Cortex of kidney (tissue), 1 donor: Measurements from ENCODE around the gene GALNT10.

Source experiments
- DNase-seq: peaks from one replicate; lab custom pipeline; 2025; lab: John Stamatoyannopoulos, UW

Gene GALNT10

DNA sequence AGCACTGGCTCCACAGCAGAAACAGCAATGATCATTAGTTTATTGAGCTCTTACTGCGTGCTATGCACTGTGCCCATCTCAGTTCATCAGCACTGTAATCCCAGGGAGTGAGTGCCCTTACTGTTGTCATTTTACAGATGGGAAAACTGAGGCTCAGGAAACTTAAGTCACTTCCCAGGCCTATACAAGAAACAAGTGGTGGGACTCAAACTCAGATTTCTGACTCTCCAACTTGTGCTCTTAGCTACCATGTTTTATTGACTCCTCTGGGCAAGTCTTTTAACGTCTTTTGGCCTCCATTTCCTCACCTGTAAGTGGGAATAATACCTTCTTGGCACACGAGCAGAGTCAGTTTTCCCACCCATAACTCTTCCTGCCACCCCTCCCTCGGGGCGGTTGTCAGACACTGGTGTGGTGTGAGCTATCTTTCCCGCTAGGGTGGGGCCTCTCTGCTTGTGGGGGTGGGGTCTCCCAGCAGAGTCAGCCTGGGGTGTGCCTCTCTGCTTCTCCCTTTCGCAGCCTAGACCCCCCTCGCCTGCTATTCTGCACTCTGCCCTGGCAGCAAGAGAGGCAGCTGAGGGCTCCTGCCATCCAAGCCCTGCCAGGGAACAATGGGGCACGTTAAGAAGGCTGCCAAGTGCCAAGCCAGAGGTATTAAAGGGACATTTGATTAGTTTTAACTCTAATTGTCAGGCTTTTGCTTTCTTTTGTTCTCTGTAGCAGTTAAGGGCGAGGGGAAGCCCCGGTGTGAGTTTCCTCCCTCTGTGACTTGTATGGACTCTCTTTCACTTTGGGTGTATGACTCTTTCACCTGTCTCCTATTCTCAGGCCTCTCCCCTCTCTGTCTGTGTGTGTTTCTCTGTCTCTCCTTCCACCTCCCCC is 12.1 kb downstream of the GALNT10 start:
- DNase-seq = no peak

DNA sequence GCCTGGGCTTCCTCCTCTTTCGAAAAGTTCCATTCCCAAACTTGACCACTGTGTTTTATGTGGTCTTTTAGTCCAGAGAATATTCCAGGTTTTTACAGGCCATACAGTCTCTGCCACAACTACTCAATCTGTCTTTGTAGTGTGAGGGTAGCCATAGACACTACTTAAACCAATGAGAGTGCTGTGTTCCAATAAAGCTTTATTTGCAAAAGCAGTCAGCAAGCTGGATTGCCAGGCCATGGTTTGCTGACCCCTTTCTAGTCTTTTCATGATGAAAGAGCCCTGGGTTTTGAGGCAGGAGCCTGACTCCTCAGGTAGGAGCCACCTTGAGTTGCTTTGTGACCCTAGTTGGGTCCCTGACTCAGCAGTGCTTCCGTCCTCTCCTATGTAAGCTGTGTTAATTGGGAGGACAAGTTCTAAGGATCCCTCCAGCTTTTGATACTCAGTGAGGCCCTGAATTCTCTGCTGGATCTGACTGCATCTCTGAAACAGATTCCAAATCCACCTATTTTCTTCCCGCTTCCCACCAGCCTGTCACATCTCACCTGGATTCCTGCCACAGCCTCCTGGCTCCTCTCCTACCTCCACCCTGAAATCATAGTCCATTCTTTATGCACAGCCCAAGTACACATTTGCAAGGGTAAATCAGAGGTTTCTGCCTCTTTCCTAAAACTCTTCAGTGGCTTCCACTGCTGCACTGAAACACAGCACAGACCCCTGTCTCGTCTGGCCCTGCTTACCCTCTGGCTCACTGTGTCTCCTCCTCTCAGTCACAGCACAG is 13.5 kb downstream of the GALNT10 start:
- no peak for DNase-seq

DNA sequence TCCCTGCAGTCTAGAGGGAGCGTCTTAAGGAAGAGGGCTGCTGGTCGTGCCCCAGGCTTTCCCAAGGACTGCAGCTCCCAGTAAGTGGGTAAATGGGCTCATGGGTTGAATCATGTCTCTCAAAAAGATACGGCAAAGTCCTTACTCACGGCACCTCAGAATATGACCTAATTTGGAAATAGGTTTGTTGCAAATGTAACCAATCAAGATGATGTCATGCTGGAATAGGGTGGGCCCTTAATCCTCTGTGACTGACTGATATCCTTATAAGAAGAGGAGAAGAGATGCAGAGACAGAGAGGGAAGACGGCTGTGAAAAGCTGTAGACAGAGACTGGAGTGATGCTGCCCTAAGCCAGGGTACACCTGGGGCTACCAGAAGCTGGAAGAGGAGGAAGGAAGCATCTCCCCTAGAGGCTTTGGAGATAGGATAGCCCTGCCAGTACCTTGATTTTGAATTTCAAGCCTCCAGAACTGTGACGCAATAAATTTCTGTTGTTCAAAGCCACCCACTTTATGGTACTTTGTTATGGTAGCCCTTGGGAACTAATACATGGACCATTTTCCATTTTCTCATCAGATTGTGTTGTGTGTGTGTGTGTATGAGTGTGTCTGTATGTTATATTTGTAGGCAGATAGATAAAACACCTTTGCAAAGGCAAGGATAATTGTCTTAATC is 15.0 kb downstream of the GALNT10 start:
- no peak for DNase-seq

DNA sequence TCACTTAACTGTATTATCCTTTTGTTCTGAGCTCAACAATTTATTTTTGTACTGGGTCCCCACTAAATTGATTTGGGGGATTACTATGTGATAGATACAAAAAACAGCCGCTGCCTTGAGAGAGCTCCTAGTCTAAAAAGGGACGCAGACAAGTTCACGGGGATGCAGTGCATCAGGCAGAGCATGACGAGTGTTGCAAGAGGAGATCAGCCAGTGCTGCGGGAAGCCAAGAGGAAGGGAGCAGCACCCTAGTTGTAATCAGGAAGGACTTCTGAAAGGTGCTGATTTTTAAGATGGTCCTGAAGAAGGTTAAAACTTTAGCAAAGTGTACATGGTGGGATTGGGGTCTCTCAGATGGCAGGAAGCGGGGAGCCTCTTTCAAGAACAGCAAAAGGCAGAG is 15.8 kb downstream of the GALNT10 start:
- DNase-seq = no peak

DNA sequence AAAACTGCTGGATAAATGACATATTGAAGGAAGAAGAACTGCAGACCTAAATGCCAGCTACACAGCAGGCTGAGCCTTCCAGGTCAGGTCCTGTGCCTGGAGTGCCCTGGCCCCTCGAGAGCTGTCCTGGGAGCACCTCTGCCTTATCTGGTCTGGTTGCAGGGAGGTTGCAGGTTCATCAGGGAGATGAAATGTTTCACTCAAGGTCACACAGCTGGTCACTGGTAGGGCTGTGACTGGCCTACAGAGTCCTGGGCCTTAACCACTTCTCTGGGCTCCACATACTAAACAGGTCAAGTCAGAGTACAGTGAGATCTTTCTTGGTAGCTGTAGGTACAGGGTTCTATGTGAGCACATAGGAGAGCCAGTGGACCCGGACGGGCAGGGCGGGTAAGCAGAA is 16.7 kb downstream of the GALNT10 start:
- DNase-seq = no peak

DNA sequence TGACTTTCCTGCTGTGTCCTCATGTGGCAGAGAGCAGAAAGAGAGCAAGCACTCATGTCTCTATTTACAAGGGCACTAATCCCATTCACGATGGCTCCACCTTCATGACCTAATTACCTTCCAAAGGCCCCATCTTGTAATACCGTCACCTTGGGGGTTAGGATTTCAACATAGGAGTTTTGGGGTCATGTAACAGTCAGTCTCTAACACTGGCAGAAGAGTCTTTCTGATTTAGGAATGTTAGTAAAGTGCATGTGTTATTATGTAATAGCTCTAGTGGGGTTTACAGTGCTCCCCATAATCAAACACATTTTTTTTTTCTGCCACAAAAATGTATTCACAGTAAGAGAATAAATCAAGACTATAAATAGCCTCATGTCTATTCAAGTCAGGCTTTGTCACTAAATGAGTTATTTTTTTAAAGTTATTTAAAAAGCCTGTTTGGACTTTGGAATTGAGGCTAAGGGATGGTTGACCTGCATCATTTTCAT is 19.1 kb downstream of the GALNT10 start:
- no peak for DNase-seq

DNA sequence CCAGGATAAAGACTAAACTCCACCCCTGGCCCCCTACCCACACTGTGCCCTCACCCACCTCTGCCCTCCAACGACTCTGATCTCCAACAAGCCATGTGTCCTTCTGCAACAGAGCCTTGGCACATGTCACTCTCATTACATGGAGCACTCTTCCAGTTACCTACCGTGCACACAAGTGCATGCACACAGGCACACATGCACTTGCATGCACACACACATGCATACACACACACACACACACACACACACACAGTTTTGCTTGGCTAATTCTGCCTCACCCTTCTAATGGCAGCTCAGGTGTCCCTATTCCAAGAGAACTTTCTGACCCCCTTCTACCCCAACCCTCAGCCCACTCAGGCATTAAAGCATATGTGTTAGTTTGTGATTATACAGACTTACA is 19.6 kb downstream of the GALNT10 start:
- no peak for DNase-seq

DNA sequence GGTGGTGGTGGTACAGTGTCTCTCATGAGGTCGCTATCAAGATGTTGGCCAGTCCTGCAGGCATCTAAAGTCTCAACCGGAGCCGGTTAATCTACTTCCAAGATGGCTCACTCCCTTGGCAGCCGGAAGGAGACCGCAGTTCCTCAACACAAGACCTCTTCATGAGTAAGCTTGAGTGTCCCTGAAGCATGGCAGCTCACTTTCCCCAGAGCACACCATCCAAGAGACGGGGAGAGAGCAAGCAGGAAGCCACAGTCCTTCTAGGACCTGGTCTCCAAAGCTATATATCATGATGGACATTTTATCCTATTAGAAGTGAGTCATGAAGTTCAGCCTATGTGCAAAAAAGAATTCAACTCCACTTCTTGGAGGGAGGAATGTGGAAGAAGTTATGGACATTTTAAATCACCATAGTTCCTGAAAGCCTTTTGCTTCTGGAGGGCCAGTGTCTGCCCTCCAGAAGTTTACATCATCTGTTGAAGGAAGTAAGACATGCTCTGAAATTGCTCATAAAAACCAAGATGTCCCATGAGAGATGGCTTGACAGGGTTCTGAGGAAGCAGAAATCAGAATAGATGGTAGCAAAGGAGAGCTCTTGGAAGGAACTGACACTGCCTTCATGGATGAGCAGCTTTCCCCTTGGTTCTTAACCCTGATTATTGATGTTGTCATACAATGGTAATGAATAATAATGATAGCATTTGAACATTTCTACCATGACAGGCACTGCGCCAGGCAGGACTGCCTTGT is 21.3 kb downstream of the GALNT10 start:
- no peak for DNase-seq

DNA sequence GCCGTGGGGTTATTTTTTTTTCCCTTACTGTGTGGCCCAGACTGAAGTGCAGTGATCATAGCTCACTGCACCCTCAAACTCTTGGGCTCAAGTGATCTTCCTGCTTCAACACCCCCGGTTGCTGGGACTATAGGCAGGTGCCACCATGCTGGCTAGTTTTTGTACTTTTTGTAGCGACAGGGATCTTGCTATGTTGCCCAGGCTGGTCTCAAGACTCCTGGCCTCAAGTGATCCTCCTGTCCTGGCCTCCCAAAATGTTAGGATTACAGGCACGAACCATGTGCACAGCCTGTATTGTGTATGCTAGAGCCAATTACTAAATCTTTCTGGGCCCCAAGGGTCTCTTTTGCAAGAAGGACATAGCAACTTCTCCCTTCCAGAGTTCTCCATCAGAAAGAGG is 23.1 kb downstream of the GALNT10 start:
- DNase-seq = no peak

DNA sequence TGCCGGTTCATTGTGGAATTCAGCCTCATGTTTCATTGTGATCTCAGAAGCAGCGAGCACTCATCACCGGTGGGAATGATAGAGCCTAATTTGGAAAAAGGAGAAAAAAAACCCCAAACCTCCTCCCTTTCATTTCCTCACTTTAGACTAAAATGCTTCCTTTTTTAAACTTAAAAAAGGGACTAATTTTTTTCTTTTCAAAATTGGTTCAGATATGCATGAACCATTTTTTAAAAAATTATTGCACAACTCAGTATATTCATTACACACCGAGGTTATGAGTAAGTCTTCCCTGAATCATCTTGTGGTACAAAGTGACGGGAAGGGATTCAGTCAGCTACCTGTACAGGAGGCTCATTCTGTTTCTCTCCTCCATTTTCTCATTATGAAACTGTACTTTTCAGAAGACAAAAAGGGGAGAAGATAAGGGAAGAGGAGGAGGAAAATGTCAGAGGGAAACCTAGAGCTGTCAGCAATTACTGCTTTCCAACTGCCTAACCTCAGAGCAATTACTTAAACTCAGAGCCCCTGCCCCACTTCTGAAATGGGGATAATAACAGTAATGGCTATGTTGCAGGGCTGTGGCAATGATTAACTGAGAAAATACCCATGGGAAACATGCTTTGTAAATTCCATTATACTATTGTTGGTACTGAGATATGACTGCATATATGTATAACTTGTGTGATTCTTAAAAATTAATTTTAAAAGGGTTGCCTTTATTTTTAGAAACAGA is 24.0 kb downstream of the GALNT10 start:
- DNase-seq = no peak

DNA sequence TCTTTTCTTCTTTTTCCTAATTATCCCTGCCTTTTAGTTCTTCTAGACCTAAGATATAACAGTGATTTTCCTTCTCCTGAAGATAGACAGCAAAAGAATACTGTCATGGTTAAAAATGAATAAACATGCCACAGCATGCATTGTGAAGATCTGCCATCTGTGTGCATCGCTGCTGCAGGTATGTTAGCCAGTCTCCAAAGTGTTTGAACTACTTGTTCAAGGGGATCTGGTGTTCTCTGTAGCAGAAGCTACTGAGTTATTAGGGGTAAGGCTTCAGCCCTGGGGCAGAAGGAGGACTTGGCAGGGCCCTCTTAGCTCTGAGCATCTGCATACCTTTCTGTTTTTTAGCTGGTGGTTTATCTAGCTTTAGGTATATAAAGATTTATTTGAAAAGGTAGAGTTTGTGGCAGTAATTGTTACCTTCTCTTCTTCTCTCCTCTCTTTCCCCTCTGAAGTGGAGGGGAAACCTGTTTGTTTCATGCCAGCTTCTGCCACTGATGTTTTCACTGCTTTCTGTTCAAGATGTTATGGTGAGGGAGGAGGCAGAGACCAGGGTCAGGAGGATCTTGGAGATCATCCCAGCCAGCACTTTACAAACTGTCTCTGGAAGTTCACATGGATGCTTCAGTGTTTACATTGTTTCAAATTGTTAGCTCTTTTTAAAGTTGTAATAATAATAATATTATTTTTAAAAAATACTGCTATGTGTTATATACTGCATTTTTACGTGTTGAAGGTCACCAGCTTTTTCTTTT is 25.2 kb downstream of the GALNT10 start:
- no peak for DNase-seq

DNA sequence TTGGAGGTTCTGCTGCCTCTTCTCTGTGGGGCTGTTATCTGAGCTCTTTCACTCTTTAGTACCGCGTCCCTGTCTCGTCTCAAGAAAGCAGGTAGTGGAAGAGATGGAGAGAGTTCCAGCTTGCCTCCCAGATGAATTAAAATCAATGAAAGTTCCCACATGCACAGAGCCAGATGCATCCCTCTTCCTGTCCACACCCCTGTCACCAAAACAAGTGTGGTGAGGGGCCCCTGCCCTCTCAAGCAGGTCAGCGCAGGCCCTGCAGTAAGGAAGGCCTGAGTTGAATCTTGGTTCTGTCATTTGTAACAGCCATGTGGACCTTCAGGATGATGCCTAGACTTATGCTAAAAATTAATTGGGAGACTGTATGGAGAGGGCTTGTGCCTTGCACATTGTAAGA is 26.9 kb downstream of the GALNT10 start:
- DNase-seq = no peak

DNA sequence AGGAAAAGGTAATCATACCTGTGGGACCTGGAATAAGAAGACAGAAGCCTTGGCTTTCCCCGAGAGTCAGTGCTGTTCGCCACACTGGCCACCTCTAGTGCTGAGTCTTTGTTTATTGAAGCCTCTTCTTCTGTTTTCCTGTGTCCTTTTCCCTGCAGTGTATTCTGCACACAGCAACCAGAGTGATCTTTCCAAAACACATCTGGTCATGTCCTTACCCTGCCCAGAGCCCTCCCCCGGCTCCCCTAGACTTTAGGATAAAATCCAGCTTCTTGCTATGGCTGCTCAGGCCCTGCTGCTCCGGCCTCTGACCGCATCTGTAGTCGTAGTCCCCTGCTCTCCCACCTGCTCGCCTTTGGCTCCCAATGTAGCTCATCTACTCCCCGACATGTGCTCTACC is 28.3 kb downstream of the GALNT10 start:
- no peak for DNase-seq

DNA sequence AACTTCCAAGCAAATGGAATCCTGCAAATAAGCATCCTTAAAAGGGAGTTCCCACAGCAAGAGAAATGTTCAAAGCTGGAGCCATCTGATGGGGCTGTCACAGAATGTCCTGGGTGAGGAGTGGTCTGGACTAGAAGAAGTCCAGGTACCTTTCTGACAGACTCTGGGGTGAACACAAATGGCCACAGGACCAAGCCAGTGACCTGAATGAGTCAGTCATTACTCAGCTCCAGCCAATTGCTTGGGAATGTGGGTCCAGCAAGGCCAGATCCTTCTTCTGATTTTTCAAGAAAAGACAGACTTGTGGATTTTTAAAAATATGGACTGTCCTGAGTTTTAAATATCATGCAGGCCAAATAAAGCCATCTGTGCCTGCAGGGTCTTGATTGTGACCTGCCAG is 30.1 kb downstream of the GALNT10 start:
- no peak for DNase-seq

DNA sequence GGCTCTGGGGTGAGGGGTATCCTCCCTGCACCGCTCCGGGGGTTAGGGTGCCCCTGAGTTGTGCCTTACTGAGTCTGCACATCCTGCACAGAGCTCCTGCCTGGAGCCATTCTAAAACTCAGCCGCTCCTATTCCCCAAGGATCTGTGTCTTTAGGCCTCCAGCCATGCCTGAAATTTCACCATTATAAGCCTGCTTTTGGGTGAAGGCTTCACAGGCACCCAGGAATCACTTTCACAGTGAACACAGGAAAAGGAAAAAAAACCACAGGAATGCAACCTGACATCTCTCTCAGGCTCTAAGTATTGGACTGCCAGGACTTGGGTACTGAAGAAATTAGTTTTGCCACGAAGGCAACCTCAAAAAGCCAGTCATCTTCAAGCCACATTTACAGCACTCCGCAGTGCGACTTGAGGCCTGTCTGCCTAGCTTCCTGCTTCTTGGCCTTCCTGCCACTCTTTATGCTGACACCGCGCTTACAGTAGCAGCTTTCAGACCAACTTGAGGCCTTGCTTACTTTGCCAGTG is 30.9 kb downstream of the GALNT10 start:
- DNase-seq = no peak

DNA sequence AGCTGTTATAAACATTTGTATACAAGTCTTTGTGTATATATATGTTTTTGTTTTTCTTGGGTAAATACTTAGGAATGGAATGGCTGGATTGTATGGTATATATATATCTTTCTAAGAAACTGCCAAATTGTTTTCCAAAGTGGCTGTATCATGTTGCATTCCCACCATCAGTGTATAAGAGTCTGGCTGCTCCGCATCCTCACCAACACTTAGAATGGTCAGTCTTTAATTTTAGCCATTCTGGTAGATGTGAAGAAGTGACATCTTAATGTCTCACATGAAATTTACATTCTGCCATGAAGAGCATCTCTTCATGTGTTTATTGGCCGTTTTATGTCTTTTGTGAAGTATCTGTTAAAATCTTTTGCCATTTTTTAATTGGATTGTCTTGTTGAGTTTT is 31.9 kb downstream of the GALNT10 start:
- DNase-seq = no peak

DNA sequence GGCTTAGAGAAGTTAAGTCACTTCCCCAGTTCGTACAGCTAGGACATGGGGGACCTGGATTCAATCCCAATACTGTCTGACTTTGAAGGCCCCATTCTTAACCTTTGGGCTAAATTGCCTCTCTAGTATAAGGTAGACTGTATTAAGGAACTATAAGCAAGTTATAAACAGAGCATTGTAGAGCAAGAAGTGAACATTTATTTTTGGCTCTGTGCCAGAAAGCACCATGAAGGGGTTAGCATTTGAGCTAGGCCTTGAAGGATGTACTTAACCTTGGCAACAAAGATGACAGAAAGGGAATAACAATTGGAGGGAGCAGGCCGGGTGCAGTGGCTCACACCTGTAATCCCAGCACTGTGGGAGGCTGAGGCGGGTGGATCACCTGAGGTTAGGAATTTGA is 32.8 kb downstream of the GALNT10 start:
- DNase-seq = no peak

DNA sequence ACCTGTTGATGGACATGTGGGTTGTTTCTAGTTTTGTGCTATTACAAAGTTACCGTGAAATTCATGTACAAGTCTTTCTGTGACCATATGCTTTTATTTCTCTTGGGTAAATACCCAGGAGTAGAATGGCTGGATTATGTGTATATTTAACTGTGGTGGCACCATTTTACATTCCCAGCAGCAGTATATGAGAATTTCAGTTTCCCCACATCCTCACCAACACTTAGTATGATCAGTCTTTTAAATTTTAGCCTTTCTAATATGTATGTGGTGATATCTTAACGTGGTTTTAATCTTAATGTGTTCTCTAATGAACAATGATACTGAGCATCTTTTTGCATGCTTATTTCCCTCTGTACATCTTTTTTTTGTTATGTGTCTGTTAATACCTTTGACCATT is 36.6 kb downstream of the GALNT10 start:
- DNase-seq = no peak

DNA sequence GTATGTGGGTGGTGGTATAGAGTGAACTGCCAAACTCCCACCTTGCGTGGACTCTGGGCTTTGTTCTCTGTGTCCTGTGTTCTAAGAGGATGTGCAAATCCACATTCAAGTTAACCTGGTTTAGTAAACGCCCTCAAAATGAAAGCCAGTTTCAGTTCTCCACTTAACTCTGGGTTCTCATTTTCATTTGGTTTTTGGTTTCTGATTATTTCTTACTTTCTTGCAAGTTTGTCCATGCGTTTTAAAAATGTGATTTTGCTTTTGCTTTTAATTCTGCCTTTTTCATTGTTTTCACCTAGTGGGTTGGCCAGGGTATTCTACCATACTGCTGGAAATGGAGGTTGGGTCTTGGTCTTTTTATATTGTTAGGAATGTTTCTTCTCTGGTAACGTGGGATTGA is 38.2 kb downstream of the GALNT10 start:
- DNase-seq = no peak

DNA sequence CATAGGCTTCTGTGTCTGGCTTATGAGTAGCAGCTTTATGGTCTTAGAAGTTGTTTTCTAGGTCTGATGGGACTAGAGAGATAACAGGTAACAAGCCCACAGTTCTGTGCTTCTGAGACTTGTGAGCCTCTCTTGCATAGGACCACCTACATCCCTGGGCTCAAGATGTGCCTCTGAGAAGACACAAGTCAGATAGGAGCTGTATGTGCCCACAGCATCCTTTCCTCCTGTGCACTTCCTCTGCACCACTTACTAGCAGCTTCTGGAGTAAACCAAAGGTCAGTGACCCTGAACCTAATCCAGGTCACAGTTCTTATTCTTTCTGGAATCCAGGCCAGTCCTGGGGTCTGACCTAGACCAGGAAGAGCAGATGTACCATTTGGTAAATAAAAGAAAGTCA is 40.0 kb downstream of the GALNT10 start:
- DNase-seq = no peak
